GM18511 (cell line): ENCODE data around the gene SCN3A.

Source experiments
- ATAC-seq: cut with Tn5 transposase; IDR thresholded peaks from one replicate; pipeline ENCODE4 v1.9.1; 2021; ENCODE audit warnings: mild to moderate bottlenecking, moderate library complexity; ENCODE audit not compliant: unreplicated experiment

Gene SCN3A

GRCh38 chr2:165192729-165193128, 11.1 kb downstream of the SCN3A start:
- ATAC-seq, result peak; percentile 57

GRCh38 chr2:165191096-165191728, 12.6 kb downstream of the SCN3A start:
- ATAC-seq, result no peak

GRCh38 chr2:165185633-165186032, 18.2 kb downstream of the SCN3A start:
- ATAC-seq, result no peak

GRCh38 chr2:165182029-165182428, 21.8 kb downstream of the SCN3A start:
- no peak for ATAC-seq

- ATAC-seq, result no peak
Observed at GRCh38 chr2:165176780-165177179, 27.1 kb downstream of the SCN3A start.

GRCh38 chr2:165173215-165173614, 30.6 kb downstream of the SCN3A start:
- no peak for ATAC-seq

- ATAC-seq, result no peak
Observed at GRCh38 chr2:165164201-165164600, 39.6 kb downstream of the SCN3A start.

GRCh38 chr2:165163761-165164160, 40.1 kb downstream of the SCN3A start:
- no peak for ATAC-seq

- ATAC-seq, result no peak
Observed at GRCh38 chr2:165162466-165162865, 41.4 kb downstream of the SCN3A start.

GRCh38 chr2:165161510-165161909, 42.3 kb downstream of the SCN3A start:
- no peak for ATAC-seq

- no peak for ATAC-seq
Observed at GRCh38 chr2:165157160-165157559, 46.7 kb downstream of the SCN3A start.

GRCh38 chr2:165155152-165155551, 48.7 kb downstream of the SCN3A start:
- ATAC-seq, result no peak

- ATAC-seq, result peak; percentile 75
Observed at GRCh38 chr2:165149439-165149838, 54.4 kb downstream of the SCN3A start.

GRCh38 chr2:165147186-165148045, 56.4 kb downstream of the SCN3A start:
- ATAC-seq, result no peak

GRCh38 chr2:165144315-165144714, 59.5 kb downstream of the SCN3A start:
- peak; percentile 72 for ATAC-seq

GRCh38 chr2:165141601-165142354, 62.1 kb downstream of the SCN3A start:
- ATAC-seq, result no peak

GRCh38 chr2:165126244-165126643, 77.6 kb downstream of the SCN3A start:
- ATAC-seq, result no peak

GRCh38 chr2:165122521-165122920, 81.3 kb downstream of the SCN3A start:
- ATAC-seq, result no peak

GRCh38 chr2:165120740-165121467, 82.9 kb downstream of the SCN3A start:
- no peak for ATAC-seq

- ATAC-seq, result no peak
Observed at GRCh38 chr2:165115258-165115657, 88.6 kb downstream of the SCN3A start.

GRCh38 chr2:165114346-165114939, 89.4 kb downstream of the SCN3A start:
- no peak for ATAC-seq
